ENCODE measurements around the gene COBL. TPM values are rescaled to one million over a fixed set of nuclear protein-coding genes. Genes with fewer than 3 reads are reported as not detected.

The COBL gene
- total RNA-seq, 4 donors from 2014 or later: 17.2 to 59.7 (median 31.0) TPM

- 85 to 86% methylated on average over 2 to 6 of the region's 10 CpGs for WGBS, 2 donors (ENCODE audit: low coverage in 1 of 2)
- Histone ChIP-seq H3K36me3 (no peaks in the 10 kb centered on the region), H3K27ac (no peak overlapping the region), H3K9me3 (no peaks in the 10 kb centered on the region), H3K27me3 (no peaks in the 10 kb centered on the region), H3K4me1 (peaks cover 0 to 34% (median 0%) of the 10 kb centered on the region in 3 donors), H3K4me3 (no peak overlapping the region)
- ATAC-seq: no peak
- TF ChIP-seq EP300 (IDR thresholded peaks at IDR 0.05): no peak
- TF ChIP-seq POLR2AphosphoS5 (IDR thresholded peaks at IDR 0.05): no peak
- TF ChIP-seq POLR2A (IDR thresholded peaks at IDR 0.05): no peak
- TF ChIP-seq, protein P1, sequence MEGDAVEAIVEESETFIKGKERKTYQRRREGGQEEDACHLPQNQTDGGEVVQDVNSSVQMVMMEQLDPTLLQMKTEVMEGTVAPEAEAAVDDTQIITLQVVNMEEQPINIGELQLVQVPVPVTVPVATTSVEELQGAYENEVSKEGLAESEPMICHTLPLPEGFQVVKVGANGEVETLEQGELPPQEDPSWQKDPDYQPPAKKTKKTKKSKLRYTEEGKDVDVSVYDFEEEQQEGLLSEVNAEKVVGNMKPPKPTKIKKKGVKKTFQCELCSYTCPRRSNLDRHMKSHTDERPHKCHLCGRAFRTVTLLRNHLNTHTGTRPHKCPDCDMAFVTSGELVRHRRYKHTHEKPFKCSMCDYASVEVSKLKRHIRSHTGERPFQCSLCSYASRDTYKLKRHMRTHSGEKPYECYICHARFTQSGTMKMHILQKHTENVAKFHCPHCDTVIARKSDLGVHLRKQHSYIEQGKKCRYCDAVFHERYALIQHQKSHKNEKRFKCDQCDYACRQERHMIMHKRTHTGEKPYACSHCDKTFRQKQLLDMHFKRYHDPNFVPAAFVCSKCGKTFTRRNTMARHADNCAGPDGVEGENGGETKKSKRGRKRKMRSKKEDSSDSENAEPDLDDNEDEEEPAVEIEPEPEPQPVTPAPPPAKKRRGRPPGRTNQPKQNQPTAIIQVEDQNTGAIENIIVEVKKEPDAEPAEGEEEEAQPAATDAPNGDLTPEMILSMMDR (IDR thresholded peaks at IDR 0.05): no peak
Measured at GRCh38 chr7:51243631-51244030, 73.0 kb downstream of the COBL start.

DNA sequence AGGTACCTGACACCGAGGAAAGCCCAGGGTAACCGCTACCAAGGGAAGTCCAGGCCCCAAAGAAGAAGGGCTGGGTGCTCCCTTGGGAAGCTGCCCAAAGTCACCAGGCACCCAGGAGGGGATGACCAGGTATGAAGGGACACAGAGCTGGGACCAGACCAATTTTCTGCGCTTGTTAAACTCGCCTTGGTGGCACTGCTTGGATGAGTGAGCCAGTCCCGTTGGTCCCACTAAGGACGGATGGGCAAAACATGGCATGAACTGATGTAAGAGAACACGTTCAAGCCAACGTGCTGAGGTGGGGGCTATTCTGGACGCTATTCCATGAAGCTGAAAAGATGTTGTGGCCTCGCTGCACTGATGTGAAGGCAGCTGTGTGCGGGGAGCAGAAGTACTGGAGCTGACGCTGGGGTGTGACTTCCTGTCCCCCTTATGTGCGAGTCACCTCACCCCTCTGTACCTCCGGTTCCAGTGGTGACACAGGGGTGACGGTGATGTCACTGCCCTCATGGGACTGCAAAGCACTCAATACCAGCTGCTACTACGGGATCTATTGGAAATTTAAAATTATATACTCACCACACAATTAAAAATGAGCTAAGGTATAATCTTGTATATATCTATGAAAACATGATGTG is 73.6 kb downstream of the COBL start:
- peaks cover 0 to 34% (median 0%) of the 10 kb centered on the region in 3 donors for H3K4me1 ChIP-seq
- H3K4me3 ChIP-seq: no peak overlapping the region
- 71 to 91% methylated on average over 4 to 14 of the region's 16 CpGs for WGBS, 2 donors (ENCODE audit: low coverage in 1 of 2)
- ATAC-seq: no peak
- H3K9me3 ChIP-seq: no peaks in the 10 kb centered on the region
- no peak overlapping the region for H3K27ac ChIP-seq
- no peaks in the 10 kb centered on the region for H3K36me3 ChIP-seq
- no peaks in the 10 kb centered on the region for H3K27me3 ChIP-seq
- TF ChIP-seq, protein P1 (IDR thresholded peaks at IDR 0.05): no peak
- TF ChIP-seq POLR2A (IDR thresholded peaks at IDR 0.05) (no peak), POLR2AphosphoS5 (IDR thresholded peaks at IDR 0.05) (no peak), EP300 (IDR thresholded peaks at IDR 0.05) (no peak)

- 85 to 91% methylated on average over 2 to 4 of the region's 5 CpGs for WGBS, 2 donors (ENCODE audit: low coverage in 1 of 2)
- no peak for ATAC-seq
- no peak for TF ChIP-seq EP300 (IDR thresholded peaks at IDR 0.05)
- no peak for TF ChIP-seq POLR2AphosphoS5 (IDR thresholded peaks at IDR 0.05)
- TF ChIP-seq POLR2A (IDR thresholded peaks at IDR 0.05): no peak
- TF ChIP-seq, protein P1 (IDR thresholded peaks at IDR 0.05): no peak
- Histone ChIP-seq H3K27ac (no peak overlapping the region), H3K36me3 (no peaks in the 10 kb centered on the region), H3K9me3 (no peaks in the 10 kb centered on the region), H3K4me1 (peaks cover 0 to 28% (median 0%) of the 10 kb centered on the region in 3 donors), H3K4me3 (no peak overlapping the region), H3K27me3 (no peaks in the 10 kb centered on the region)
Measured at GRCh38 chr7:51242007-51242691, 74.5 kb downstream of the COBL start.

- Histone ChIP-seq H3K4me3 (no peak overlapping the region), H3K27me3 (no peaks in the 10 kb centered on the region), H3K36me3 (no peaks in the 10 kb centered on the region), H3K27ac (no peak overlapping the region), H3K4me1 (peaks cover 0 to 15% (median 0%) of the 10 kb centered on the region in 3 donors), H3K9me3 (no peaks in the 10 kb centered on the region)
- TF ChIP-seq POLR2AphosphoS5 (IDR thresholded peaks at IDR 0.05) (no peak), POLR2A (IDR thresholded peaks at IDR 0.05) (no peak), EP300 (IDR thresholded peaks at IDR 0.05) (no peak)
- TF ChIP-seq, protein P1 (IDR thresholded peaks at IDR 0.05): no peak
- ATAC-seq: no peak
- 73 to 75% methylated on average over 3 to 4 of the region's 4 CpGs for WGBS, 2 donors (ENCODE audit: low coverage in 1 of 2)
Measured at GRCh38 chr7:51240868-51241267, 75.7 kb downstream of the COBL start.

GRCh38 chr7:51239691-51240090 is 76.9 kb downstream of the COBL start:
- no peak for ATAC-seq
- Histone ChIP-seq H3K36me3 (no peaks in the 10 kb centered on the region), H3K9me3 (no peaks in the 10 kb centered on the region), H3K27me3 (no peaks in the 10 kb centered on the region), H3K27ac (no peak overlapping the region), H3K4me3 (no peak overlapping the region), H3K4me1 (peaks cover 0 to 12% (median 0%) of the 10 kb centered on the region in 3 donors)
- no peak for TF ChIP-seq POLR2AphosphoS5 (IDR thresholded peaks at IDR 0.05)
- no peak for TF ChIP-seq EP300 (IDR thresholded peaks at IDR 0.05)
- no peak for TF ChIP-seq POLR2A (IDR thresholded peaks at IDR 0.05)
- TF ChIP-seq, protein P1 (IDR thresholded peaks at IDR 0.05): no peak
- 73 to 75% methylated on average over 3 of the region's 3 CpGs for WGBS, 2 donors (ENCODE audit: low coverage in 1 of 2)
